Hypothalamus (tissue), 51 donors: ENCODE data around the gene KAZN.

ENCODE experiments used
- DNase-seq, 51 donors: peaks; one replicate each; lab custom pipeline; 2025; lab: John Stamatoyannopoulos, UW

The KAZN gene

DNA sequence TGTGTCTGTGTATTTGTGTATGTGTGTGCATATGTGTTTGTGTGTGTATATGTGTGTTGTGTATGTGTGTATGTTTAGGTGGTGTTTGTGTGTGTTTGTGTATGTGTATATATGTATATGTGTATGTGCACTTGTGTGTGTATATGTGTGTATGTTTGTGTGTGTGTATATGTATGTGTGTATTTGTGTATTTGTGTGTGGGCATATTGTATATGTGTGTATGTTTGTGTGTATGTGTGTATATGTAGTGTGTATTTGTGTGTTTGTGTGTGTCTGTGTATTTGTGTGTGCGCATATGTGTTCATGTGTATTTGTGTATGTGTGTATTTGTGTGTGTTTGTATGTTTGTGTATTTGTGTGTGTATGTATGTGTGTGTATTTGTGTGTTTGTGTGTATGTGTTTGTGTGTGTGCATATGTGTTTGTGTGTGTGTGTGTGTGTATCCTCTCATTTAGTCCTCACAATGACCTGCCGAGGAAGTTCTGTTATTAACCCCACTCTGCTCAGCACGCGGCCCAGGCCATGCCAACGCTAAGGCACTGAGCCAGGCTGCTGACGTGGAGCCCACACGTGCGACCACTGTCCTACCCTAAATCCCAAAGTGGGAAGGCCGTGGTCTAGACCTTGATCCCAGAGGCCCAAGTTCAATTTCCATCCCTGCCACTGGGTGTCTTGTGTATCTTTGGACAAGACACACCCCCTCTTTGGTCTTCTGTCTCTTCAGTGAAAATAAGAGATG lies 511.8 kb downstream of the KAZN start:
- no peak for DNase-seq

DNA sequence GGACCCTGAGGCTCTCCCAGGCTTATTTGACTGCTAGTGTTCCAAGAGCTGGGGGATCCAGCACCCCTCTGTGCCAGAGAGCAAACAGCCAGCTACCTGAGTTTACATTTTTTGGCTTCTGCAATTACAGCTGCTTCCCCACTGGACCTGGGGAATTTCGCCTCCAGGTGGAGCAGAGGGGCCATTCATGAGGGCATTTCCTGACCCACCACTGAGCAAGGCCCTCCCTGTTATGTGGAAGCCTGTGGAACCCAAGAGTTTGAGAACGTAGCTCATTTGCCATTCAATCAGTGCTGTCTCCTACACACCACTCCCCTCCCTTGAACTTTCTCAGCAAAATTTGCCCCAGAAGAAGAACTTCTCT lies 512.4 kb downstream of the KAZN start:
- DNase-seq = no peak

DNA sequence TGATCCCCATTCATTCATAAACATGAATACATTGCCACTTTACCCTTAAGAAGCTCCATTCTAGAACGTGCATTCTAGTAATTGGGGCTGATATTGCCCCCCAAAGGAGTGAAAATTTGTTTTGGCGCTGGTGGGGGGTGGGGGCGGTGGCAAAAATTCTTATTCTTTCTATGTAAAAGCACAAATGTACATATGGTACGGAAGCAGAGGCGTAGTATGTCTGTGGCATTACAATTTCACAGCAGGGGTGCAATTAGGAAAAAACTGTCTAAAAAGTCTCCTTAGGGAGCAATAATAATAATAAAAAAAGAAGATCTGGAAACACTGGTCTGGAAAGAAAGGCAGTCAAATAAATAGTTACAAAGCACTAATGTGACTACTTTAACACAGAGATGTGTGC lies 514.7 kb downstream of the KAZN start:
- DNase-seq = no peak

DNA sequence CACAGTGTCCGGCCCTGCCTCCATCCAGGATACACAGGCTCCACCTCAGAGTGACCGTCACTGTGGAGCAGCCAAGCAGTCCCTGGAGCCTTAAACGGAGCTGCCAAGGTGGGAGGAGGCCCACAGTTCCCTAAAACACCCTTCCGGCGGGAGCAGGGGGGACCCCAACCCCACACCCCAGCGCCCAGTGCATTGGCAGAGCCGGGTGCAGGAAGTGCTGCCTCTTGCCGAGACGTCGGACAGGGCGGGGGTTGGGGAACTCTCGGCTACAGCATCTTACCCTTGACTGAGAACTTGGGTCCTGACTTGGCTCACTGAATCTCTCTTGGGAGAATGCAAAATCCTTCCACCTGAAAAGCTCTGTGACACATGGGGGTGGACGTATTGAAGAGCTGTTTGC lies 516.4 kb downstream of the KAZN start:
- DNase-seq = no peak

DNA sequence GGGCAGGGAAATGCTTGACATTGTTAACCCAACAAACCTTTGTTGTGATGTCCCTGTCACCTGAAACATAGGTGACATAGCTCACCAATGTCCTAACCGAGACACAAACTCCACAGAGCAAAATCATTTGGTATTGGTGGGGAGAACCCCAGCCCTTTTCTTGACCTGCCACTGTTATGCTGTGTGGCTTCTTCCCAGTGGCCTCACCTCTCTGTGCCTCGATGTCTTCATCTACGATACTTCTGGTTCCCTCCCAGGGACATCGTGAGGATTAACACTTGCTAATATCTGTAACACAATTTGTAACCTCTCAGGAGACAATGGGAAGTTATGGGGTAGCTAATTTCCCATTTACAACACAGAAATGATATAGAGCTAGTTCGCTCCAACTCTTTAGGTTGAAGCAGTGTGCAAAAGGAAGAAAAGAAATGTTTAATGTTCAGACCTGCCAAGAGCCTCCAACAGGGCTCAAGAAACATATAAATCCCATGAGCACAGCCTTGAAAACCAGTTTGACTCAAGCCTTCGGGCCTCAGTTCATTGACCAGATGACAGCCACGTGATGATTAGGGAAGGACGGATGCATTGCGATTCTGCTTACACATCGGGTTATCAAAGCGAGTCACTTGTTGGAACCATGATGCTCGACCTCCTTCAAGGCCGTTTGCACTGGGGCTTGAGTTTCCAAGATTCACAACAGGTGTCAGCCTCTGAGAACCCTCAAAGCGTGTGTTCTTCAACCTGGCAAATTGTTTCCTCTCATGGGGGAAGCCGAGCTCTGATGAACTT lies 517.3 kb downstream of the KAZN start:
- DNase-seq = no peak

DNA sequence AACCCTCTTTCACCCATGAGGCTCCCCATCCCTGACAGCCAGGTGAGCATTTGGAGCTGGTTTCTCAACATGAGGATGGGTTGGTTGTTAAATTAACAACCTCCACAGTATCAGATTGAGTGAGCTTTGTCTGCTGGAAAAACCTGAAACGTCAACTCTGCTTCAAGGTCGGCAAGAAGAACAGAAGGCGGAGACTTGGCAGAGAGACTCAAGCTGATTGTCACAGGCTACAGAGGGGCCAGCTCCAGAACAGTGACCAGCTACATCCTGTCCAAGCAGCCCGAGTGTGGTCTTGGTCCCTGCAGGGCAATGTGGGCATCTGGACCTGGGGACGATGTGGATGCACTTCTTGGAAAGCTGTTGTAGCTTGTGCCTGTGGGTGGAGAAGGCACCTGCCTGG lies 518.5 kb downstream of the KAZN start:
- no peak for DNase-seq

DNA sequence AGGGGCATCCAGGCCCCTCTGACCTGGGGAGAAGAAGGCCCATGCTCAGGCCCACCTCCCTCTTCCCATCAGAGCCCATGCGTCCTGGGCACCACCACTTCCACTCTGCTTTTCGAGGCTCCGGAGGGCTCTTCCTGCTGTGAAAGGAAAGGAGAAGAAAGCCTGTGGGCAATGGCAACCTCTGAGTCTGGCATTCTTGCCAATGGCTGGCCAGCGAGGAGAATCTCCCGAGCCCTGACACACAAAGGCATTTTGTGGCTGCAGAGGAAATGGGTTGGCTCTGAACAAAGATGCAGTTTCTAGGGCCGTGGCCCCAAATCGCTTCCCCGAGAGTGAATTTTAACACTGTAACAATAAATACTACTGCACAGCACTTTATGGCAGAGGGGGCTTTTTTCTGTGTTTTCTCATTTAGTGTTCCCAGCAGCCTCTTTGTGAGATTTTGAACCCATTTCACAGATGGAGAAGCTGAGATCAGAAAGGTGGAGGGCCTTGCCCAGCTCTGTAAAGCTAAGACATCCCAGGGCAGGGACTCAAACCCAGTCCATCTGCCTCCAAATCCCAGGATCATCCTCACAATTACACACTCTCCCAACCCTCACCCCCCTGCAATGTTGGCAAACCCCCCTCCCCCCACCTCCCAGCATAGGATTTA lies 519.3 kb downstream of the KAZN start:
- no peak for DNase-seq

DNA sequence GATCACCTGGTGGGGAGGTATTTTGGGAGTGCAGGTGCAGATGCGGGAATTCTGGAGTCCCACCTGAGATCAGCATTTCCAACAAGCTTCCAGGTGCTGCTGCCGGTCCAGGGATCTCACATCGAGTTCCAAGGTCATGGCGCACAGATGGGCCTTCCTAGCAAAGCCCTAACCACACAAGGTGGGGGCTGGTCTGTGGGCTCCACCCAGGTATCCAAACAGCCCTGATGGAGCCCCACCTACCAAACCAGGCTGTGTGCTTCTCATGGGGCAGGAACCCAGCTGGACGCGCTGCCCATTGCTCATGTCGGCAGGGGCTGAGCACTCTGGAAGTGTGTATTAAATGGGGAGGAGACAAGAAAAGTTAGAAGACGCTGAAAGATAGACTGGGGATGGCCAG lies 520.1 kb downstream of the KAZN start:
- no peak for DNase-seq

DNA sequence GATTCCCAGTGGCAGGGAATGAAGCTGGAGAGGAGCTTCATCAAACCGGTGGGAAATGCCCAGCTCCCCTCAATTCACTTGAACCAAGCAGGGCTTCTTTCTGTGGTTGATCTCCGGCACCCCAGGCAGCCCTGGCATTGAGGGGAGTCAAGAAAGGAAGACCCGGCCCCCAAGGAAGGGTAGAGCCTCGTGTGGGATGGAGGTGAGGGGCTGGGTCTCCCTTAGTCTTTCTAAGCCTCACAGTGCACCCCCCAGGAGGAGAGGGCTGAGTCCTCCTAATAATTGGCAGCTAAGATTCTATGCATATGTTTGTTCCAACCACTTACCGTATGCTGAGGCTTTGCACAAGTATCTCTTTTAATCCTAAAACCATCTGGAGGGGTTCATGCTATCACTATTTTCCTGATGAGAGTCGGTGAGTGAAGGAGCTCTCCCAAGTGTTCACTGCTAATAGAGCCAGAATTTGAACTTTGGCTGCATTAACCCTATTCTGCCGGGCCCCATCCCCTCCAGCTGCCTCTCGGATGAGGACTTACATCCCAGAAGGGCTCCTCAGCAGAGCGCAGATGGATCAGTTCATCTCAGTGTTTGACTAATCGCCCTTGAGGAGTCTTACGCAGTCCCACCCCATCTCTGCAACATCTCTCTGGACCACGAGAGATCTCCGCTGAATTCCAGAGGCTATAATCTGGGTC lies 521.9 kb downstream of the KAZN start:
- no peak for DNase-seq

DNA sequence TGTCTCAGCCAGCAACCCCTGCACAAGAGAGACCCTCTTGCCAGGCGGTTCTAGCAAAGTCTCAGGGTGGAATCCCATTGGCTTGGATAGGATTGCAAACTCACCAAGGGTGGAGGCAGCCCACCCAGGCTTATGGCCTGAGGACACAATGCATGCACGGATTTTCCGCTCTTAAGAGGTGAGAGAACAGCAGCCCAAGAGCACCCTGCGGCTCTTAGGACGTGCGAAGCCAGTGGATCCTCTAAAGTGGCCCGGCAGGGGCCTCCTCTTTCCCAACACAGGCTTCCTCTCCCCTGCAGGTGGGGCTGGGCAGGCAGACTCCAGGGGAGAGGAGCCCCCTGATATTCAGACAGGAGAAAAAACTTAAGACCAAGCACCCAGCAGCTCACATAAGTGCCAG lies 523.8 kb downstream of the KAZN start:
- no peak for DNase-seq

DNA sequence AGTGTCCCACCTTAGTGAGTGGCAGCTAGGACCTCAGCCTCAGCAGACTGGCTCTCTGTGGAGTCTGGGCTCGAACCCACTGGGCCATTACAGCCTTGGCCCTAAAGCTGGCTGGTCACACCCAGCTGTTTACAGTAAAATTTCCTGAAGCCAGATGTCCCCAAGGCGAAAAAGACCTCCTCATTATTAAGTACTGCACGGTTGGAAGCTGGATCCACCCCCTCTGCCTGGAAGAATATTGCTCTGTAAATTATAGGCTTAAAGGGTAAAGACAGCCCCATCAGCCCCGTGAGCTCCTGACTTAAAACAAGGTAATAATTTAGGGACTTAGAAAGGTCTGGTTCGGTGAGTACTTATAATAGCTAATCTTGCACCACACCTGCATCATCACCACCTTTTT lies 524.8 kb downstream of the KAZN start:
- DNase-seq = no peak

DNA sequence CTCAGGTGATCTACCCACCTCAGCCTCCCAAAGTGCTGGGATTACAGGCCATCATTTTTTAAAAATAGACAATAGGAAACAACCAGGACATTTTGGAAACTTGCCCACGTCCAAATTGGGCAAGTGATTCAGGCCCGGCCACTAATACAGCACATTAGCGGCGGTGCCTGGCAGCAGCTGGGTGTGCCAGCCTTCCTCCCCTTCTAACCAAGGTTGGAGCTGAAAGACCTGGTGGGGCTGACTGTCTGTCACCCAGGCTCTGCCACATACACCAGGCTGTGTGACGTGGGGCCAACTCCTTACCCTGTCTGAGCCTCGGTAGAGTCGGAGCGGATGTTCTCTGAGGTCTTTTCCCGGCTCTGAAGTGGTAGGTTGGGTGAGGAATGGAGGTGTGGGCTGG lies 525.4 kb downstream of the KAZN start:
- DNase-seq = no peak

DNA sequence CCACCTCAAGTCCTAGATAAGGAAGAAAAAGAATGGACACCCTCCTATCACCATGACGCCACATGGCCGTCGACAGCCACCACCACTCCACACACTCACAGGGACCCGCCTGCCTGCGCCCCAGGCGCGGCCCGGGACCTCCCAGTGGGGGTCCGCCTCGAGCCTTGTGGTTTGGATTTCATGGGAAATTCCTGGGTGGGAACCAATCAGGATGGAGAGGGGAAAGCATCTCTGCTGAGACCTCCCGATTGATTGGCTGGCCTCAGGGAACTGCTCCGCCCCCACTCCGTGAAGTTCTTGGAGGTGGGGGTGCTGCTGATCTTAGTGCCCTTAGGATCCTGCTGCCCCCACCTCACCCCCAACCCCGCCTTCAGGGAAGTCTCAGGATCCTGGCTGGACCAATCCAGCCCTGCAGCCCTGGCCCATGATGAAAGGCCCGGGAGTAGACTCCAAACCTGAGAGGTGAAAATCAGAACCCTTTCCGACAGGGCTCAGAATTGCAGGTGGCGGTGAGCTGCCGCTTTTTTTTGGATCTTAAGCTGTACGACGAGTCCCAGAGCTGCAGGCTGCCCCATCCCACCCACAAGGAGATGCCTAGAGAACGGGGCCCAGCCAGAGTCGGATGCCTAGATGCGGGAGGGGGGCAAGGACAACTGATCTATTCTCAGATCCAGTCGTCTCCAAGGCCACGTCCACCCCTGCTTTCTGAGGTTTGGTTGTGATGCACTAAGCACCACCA lies 526.0 kb downstream of the KAZN start:
- DNase-seq = no peak

DNA sequence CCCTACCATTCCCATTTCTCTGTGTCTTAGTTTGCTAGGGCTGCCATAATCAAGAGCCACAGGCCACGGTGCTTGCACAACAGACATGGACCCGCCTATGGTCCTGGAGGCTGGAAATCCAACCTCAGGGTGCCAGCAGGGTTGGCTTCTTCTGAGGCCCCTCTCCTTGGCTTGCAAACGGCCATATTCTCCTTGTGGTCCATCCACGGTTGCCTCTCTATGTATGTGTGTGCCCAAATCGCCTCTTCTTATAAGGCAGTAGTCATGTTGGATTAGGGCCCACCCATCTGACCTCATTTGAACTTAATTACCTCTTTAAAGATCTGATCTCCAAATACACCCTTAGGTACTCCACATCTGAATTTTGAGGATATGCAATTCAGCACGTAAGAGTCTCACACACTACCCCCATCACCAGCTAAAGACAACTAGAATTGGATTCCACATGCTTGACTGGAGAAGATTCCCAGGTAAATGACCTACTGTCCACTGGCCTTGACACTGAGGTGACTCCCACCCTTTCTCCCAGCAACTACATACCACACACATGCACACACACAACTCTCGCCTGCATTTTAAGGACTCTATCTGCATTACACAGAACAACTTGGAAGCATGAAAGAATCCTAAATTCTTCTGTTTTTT lies 526.7 kb downstream of the KAZN start:
- no peak for DNase-seq

DNA sequence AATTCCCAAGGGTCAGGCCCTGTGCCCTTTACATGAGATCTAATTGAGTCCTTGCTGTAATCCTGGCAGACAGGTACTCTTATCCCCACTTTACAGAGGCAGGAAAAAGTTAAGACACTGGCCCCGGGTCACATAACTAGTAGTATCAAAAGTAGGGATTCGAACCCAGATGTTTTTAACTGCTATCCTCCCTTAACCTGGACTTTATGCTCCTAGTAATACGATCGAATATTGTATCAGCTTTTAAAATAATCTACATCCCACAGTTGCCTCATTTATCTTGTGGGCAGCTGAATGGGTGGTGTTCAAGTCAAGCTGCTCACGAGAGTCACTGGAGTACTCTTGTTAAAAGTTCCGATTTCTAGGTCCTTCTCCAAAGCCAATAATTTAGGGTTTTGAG lies 529.6 kb downstream of the KAZN start:
- DNase-seq = no peak

DNA sequence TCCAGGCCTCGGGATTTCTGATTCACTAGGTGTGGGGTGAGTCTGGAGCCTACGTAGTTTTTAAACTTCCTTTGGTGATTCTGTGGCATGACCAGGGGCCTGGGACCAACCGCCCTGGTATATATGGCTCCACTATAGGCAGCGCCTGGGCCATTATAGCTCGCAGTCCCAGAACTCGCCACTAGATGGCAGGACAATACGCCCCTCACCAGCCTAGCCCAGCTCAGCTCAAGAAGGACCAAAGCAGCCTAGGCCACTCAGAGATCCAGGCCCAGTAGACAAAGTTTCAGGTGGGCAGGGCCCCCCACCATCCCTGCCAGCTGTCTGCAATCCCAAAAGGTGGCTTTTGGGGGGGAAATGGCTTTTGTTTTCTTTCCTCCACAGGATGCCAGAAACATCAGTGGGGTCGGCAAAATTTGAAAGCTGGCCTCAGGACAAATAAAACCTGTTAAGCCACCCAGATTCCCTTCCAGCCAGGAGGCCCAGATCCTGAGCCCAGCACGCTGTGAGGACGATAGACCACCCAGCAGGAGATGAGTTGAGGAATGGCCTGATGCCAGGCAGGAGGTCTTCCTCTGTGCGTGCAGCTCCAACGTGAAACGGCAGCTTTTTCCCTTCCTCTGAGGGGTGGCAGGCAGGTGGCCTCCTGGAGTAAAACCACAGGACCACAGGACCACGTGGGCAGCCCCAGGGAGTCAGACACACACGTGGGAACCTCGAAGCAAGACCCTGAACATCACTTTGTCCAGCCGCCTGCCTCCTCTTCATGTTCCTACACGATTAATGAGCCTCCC lies 530.2 kb downstream of the KAZN start:
- DNase-seq = peak in 37 of 51 donors; percentile 2 to 67 (median 14)

DNA sequence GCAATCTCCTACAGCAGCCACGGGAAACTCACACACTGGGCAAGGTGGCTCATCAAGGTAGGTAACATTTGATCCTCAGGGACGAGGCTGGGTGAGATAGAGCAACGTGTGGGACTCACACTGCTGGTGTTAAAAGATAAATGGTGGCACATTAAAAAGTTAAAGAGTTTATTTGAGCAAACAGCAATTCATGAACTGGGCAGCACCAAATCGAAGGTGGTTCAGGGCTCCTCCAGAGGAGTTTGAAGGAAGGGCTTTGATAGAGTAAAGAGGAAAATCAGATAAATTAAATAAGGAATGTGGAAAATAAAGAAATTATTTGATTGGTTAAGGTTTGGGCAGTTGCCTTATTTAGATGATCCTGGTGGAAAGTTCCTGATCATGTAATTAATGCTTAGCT lies 531.5 kb downstream of the KAZN start:
- no peak for DNase-seq

DNA sequence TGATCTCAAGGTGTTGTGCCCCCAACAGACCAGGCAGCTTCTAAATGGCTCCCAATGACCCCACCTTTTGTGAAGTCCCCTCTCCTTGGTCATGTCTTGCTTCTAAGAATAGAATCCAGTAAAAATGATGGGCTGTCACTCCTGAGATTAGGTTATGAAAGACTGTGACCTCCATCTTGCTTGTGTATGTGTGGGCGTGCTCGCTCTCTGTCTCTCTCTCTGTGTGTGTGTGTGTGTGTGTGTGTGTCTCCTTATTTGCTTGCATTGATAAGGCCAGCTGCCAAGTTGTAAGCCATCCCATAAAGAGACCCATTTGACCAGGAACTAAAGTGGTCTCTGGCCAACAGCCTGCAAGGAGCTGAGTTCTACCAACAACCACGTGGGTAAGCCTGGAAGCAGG lies 532.1 kb downstream of the KAZN start:
- DNase-seq = no peak

DNA sequence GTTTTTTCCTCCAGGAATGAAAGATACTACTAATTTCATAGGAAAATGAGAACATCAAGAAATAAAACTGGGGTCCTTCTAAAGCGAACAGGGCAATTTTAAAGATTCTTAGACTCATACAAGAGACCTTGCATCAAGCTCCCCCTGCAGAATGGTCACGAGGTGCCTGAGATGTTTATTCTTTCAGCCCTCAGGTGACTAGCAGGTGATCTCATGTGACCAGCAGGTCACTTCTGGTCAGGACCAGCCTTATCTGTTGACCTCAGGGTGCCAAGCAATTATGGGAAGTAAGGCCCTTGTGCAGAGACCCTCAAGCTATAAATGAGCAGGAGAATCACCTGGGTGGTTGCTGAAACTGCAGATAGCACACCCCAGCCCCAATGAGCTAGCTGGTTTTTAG lies 534.5 kb downstream of the KAZN start:
- DNase-seq = no peak
